Astrocyte (in vitro differentiated cells and primary cell): ENCODE results near the gene ADAMTS17.

Experiments used
- EZH2 ChIP-seq: IDR thresholded peaks from 2 replicates; pipeline ENCODE4 v1.6.1; 2012; ENCODE audit warnings: mild to moderate bottlenecking, low read length, inconsistent platforms; ENCODE audit not compliant: insufficient read depth
- TF ChIP-seq, protein P1 (sequence below): IDR thresholded peaks from 2 replicates; pipeline ENCODE4 v1.5.1; 2011; ENCODE audit warnings: low read depth, mild to moderate bottlenecking, inconsistent platforms, low read length, moderate library complexity; ENCODE audit not compliant: insufficient read depth

DNA sequence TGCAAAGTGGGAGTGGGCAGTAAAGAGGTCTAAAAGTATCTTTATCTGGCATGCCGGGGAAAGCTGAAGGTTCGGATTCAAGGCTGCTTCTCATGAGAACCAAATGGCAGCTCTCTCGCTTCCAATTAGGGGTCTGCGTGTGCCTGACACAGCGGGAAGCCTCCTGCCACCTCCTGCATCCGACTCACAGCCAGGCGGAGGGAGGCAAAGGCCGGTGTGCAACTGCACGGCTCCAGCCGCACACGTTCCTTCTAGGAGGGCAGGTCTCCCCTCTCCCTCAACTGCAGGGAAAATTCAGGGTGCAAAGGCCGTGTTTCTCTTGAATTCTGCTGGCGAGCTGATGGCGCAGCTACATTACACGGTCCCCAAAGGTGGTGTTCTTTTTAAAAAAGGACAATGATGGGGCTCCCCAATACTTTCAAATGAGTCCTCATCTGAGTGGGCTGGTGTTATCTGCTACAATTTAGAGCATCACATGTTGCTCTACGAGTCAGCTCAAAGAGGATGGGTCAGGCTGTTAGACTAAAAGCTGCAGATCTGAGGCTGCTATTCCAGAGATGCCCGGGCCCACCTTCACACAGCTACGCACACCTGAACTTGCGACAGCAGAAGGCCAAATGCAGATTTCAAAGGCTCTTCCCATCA, 226.6 kb downstream of the ADAMTS17 start:
- TF ChIP-seq, protein P1, sequence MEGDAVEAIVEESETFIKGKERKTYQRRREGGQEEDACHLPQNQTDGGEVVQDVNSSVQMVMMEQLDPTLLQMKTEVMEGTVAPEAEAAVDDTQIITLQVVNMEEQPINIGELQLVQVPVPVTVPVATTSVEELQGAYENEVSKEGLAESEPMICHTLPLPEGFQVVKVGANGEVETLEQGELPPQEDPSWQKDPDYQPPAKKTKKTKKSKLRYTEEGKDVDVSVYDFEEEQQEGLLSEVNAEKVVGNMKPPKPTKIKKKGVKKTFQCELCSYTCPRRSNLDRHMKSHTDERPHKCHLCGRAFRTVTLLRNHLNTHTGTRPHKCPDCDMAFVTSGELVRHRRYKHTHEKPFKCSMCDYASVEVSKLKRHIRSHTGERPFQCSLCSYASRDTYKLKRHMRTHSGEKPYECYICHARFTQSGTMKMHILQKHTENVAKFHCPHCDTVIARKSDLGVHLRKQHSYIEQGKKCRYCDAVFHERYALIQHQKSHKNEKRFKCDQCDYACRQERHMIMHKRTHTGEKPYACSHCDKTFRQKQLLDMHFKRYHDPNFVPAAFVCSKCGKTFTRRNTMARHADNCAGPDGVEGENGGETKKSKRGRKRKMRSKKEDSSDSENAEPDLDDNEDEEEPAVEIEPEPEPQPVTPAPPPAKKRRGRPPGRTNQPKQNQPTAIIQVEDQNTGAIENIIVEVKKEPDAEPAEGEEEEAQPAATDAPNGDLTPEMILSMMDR, result no peak
- no peak for TF ChIP-seq EZH2
